Measurements from ENCODE around the gene RPS27.
"Not testable (repeated sequence)": the region's sequence is repeated elsewhere in the genome, so short reads cannot be mapped to it uniquely, and the experiment has no call there.

RPS27 gene

GRCh38 chr1:153973525-153973924 lies 17.0 kb upstream of the RPS27 start:
- no peak for DNase-seq (ENCODE audit: low read depth)
- no peak for TF ChIP-seq CTCF (IDR thresholded peaks at IDR 0.05; ENCODE audit: low read depth, low read length, missing control alignments)
- in situ Hi-C loops (cut with HindIII; ENCODE audit: low sequenced_read_pairs), result no loop called here
- H3K4me3 ChIP-seq (ENCODE audit: low read depth, low read length), result no peak overlapping the region

- DNase-seq (ENCODE audit: low read depth), result no peak
- no peak for TF ChIP-seq CTCF (IDR thresholded peaks at IDR 0.05; ENCODE audit: low read depth, low read length, missing control alignments)
- peak overlapping the region; percentile 97 for H3K4me3 ChIP-seq (ENCODE audit: low read depth, low read length)
- in situ Hi-C loops (cut with HindIII; ENCODE audit: low sequenced_read_pairs), result no loop called here
Observed at GRCh38 chr1:153976819-153977249, 13.7 kb upstream of the RPS27 start.

- peak within 1 kb of the TSS; percentile 97 for H3K4me3 ChIP-seq (ENCODE audit: low read depth, low read length)
- no peak for DNase-seq (ENCODE audit: low read depth)
- no peak for TF ChIP-seq CTCF (IDR thresholded peaks at IDR 0.05; ENCODE audit: low read depth, low read length, missing control alignments)
- in situ Hi-C loops (cut with HindIII; ENCODE audit: low sequenced_read_pairs), result no loop called here
Observed at GRCh38 chr1:153977250-153978240, 13.0 kb upstream of the RPS27 start, which contains the start of gene JTB. Gene JTB (minus strand): TSS chr1:153977674. CDS start chr1:153977252, 422 bp downstream.

- peak overlapping the region; percentile 97 for H3K4me3 ChIP-seq (ENCODE audit: low read depth, low read length)
- TF ChIP-seq CTCF (IDR thresholded peaks at IDR 0.05; ENCODE audit: low read depth, low read length, missing control alignments), result no peak
- no peak for DNase-seq (ENCODE audit: low read depth)
- in situ Hi-C loops (cut with HindIII; ENCODE audit: low sequenced_read_pairs), result no loop called here
Observed at GRCh38 chr1:153978274-153978909, 12.2 kb upstream of the RPS27 start.

- in situ Hi-C loops (cut with HindIII; ENCODE audit: low sequenced_read_pairs); H3K4me3 ChIP-seq (ENCODE audit: low read depth, low read length); DNase-seq (ENCODE audit: low read depth): not testable (repeated sequence)
Observed at GRCh38 chr1:153979091-153979490, 11.5 kb upstream of the RPS27 start.

GRCh38 chr1:153981735-153982134 lies 8.8 kb upstream of the RPS27 start:
- in situ Hi-C loops (cut with HindIII; ENCODE audit: low sequenced_read_pairs), result loop anchor here (5.0 kb wide), 1 partner anchor 59 kb away; the partner anchor contains the start of gene GATAD2B
- H3K4me3 ChIP-seq (ENCODE audit: low read depth, low read length); DNase-seq (ENCODE audit: low read depth): not testable (repeated sequence)

- H3K4me3 ChIP-seq (ENCODE audit: low read depth, low read length), result peak overlapping the region; percentile 91
- no peak for DNase-seq (ENCODE audit: low read depth)
- in situ Hi-C loops (cut with HindIII; ENCODE audit: low sequenced_read_pairs), result loop anchor here (5.0 kb wide), 1 partner anchor 62 kb away; the partner anchor contains the start of gene GATAD2B
- TF ChIP-seq CTCF (IDR thresholded peaks at IDR 0.05; ENCODE audit: low read depth, low read length, missing control alignments), result no peak
Observed at GRCh38 chr1:153984123-153984894, 6.3 kb upstream of the RPS27 start.
